ENCODE results near the gene VRK1.

The VRK1 gene

GRCh38 chr14:96780500-96780899, 16.7 kb upstream of the VRK1 start:
- H3K9me2 ChIP-seq (replicated peaks; ENCODE audit: control insufficient read depth, low read length) = no peaks in the 10 kb centered on the region
- H3K4me1 ChIP-seq (ENCODE audit: control insufficient read depth, low read length) = no peaks in the 10 kb centered on the region
- TF ChIP-seq EZH2phosphoT487 (IDR thresholded peaks at IDR 0.05; ENCODE audit: borderline replicate concordance, low read length) (no peak), CTCF (IDR thresholded peaks at IDR 0.05; ENCODE audit: low read depth, low read length, poor library complexity, severe bottlenecking) (no peak)
- peaks cover 28% of the 10 kb centered on the region; the same call in 1 of the 2 replicates for H3K27me3 ChIP-seq (ENCODE audit: control insufficient read depth, low read length)
- no peaks in the 10 kb centered on the region for H3K36me3 ChIP-seq (ENCODE audit: control insufficient read depth, low read length)
- H3K27ac ChIP-seq (ENCODE audit: low read depth, low read length) = no peak overlapping the region
- no peak overlapping the region for H3K4me2 ChIP-seq (ENCODE audit: low read length)
- H4K20me1 ChIP-seq (ENCODE audit: control insufficient read depth, insufficient read depth, low read depth, low read length) = no peaks in the 10 kb centered on the region; the same call in 1 of the 2 replicates
- H3K4me3 ChIP-seq (ENCODE audit: low read length) = no peak overlapping the region
- no peaks in the 10 kb centered on the region for H3F3A ChIP-seq (ENCODE audit: control insufficient read depth, insufficient read depth)
- H3K9me3 ChIP-seq (ENCODE audit: control insufficient read depth, insufficient read depth, low read length) = no peaks in the 10 kb centered on the region
- no peaks in the 10 kb centered on the region for H3K79me2 ChIP-seq (ENCODE audit: control insufficient read depth, low read length)

- H4K20me1 ChIP-seq (ENCODE audit: control insufficient read depth, insufficient read depth, low read depth, low read length) = no peaks in the 10 kb centered on the region; the same call in 1 of the 2 replicates
- no peaks in the 10 kb centered on the region for H3F3A ChIP-seq (ENCODE audit: control insufficient read depth, insufficient read depth)
- H3K9me2 ChIP-seq (replicated peaks; ENCODE audit: control insufficient read depth, low read length) = no peaks in the 10 kb centered on the region
- H3K4me1 ChIP-seq (ENCODE audit: control insufficient read depth, low read length) = no peaks in the 10 kb centered on the region
- H3K27me3 ChIP-seq (ENCODE audit: control insufficient read depth, low read length) = peaks cover 28% of the 10 kb centered on the region; the same call in 1 of the 2 replicates
- TF ChIP-seq CTCF (IDR thresholded peaks at IDR 0.05; ENCODE audit: low read depth, low read length, poor library complexity, severe bottlenecking) (no peak), EZH2phosphoT487 (IDR thresholded peaks at IDR 0.05; ENCODE audit: borderline replicate concordance, low read length) (no peak)
- H3K4me3 ChIP-seq (ENCODE audit: low read length) = no peak overlapping the region
- no peaks in the 10 kb centered on the region for H3K79me2 ChIP-seq (ENCODE audit: control insufficient read depth, low read length)
- no peak overlapping the region for H3K4me2 ChIP-seq (ENCODE audit: low read length)
- H3K9me3 ChIP-seq (ENCODE audit: control insufficient read depth, insufficient read depth, low read length) = no peaks in the 10 kb centered on the region
- H3K27ac ChIP-seq (ENCODE audit: low read depth, low read length) = no peak overlapping the region
- no peaks in the 10 kb centered on the region for H3K36me3 ChIP-seq (ENCODE audit: control insufficient read depth, low read length)
Measured at GRCh38 chr14:96781371-96781770, 15.8 kb upstream of the VRK1 start.

- no peaks in the 10 kb centered on the region for H3K36me3 ChIP-seq (ENCODE audit: control insufficient read depth, low read length)
- H3K27me3 ChIP-seq (ENCODE audit: control insufficient read depth, low read length) = peaks cover 34% of the 10 kb centered on the region
- no peak overlapping the region for H3K27ac ChIP-seq (ENCODE audit: low read depth, low read length)
- H3K79me2 ChIP-seq (ENCODE audit: control insufficient read depth, low read length) = no peaks in the 10 kb centered on the region
- H3K4me1 ChIP-seq (ENCODE audit: control insufficient read depth, low read length) = no peaks in the 10 kb centered on the region
- no peaks in the 10 kb centered on the region for H3F3A ChIP-seq (ENCODE audit: control insufficient read depth, insufficient read depth)
- H3K4me3 ChIP-seq (ENCODE audit: low read length) = no peak overlapping the region
- no peaks in the 10 kb centered on the region for H3K9me2 ChIP-seq (replicated peaks; ENCODE audit: control insufficient read depth, low read length)
- H3K9me3 ChIP-seq (ENCODE audit: control insufficient read depth, insufficient read depth, low read length) = no peaks in the 10 kb centered on the region
- TF ChIP-seq EZH2phosphoT487 (IDR thresholded peaks at IDR 0.05; ENCODE audit: borderline replicate concordance, low read length) = no peak
- no peak for TF ChIP-seq CTCF (IDR thresholded peaks at IDR 0.05; ENCODE audit: low read depth, low read length, poor library complexity, severe bottlenecking)
- no peak overlapping the region for H3K4me2 ChIP-seq (ENCODE audit: low read length)
- no peaks in the 10 kb centered on the region; the same call in 1 of the 2 replicates for H4K20me1 ChIP-seq (ENCODE audit: control insufficient read depth, insufficient read depth, low read depth, low read length)
Measured at GRCh38 chr14:96782436-96782835, 14.7 kb upstream of the VRK1 start.
